ENCODE data around the gene STRN3.
"Not testable (repeated sequence)": the region's sequence is repeated elsewhere in the genome, so short reads cannot be mapped to it uniquely, and the experiment has no call there.

- TF ChIP-seq CTCF (conservative IDR thresholded peaks at IDR 0.05; ENCODE audit: low read depth, low read length); EZH2 (IDR thresholded peaks at IDR 0.05; ENCODE audit: borderline replicate concordance, low read depth, low read length, poor library complexity, severe bottlenecking): not testable (repeated sequence)
These were observed 60.3 kb downstream of the STRN3 start for GRCh38 chr14:30965861-30966260.
